HG03442 (cell line): ENCODE data around the gene FGF2.
"Not testable (repeated sequence)": the region's sequence is repeated elsewhere in the genome, so short reads cannot be mapped to it uniquely, and the experiment has no call there.

Source experiments
- ATAC-seq: cut with Tn5 transposase; IDR thresholded peaks from one replicate; pipeline ENCODE4 v1.9.1; 2021; ENCODE audit warnings: mild to moderate bottlenecking, moderate library complexity; ENCODE audit not compliant: unreplicated experiment

The FGF2 gene

GRCh38 chr4:122812823-122813222 lies 13.8 kb upstream of the FGF2 start:
- not testable (repeated sequence) for ATAC-seq

- ATAC-seq, result peak; percentile 100
These were observed 12.2 kb upstream of the FGF2 start for GRCh38 chr4:122814426-122814825.

GRCh38 chr4:122815248-122815647 lies 11.4 kb upstream of the FGF2 start:
- no peak for ATAC-seq

GRCh38 chr4:122816476-122816875 lies 10.2 kb upstream of the FGF2 start:
- ATAC-seq, result no peak

GRCh38 chr4:122819708-122820449 lies 6.8 kb upstream of the FGF2 start:
- ATAC-seq, result no peak

- no peak for ATAC-seq
These were observed 5.5 kb upstream of the FGF2 start for GRCh38 chr4:122821092-122821491.

- no peak for ATAC-seq
These were observed 4.2 kb upstream of the FGF2 start for GRCh38 chr4:122822466-122822865.

GRCh38 chr4:122823476-122823875 lies 3.2 kb upstream of the FGF2 start:
- no peak for ATAC-seq

- ATAC-seq, result no peak
These were observed 2.0 kb upstream of the FGF2 start for GRCh38 chr4:122824616-122825015.

- ATAC-seq, result no peak
These were observed 528 bp upstream of the FGF2 start for GRCh38 chr4:122826079-122826527.

- peak; percentile 33 for ATAC-seq
These were observed 737 bp downstream of the FGF2 start for GRCh38 chr4:122827258-122827878.

GRCh38 chr4:122827879-122828601 lies 1.4 kb downstream of the FGF2 start:
- peak; percentile 88 for ATAC-seq

- ATAC-seq, result no peak
These were observed 3.9 kb downstream of the FGF2 start for GRCh38 chr4:122830426-122831095.

GRCh38 chr4:122831515-122832196 lies 5.0 kb downstream of the FGF2 start:
- ATAC-seq, result no peak

- no peak for ATAC-seq
These were observed 6.1 kb downstream of the FGF2 start for GRCh38 chr4:122832732-122833131.

GRCh38 chr4:122833999-122834398 lies 7.4 kb downstream of the FGF2 start:
- no peak for ATAC-seq

GRCh38 chr4:122836941-122837340 lies 10.3 kb downstream of the FGF2 start:
- no peak for ATAC-seq

- ATAC-seq, result no peak
These were observed 11.4 kb downstream of the FGF2 start for GRCh38 chr4:122838034-122838433.

GRCh38 chr4:122842392-122842791 lies 15.8 kb downstream of the FGF2 start:
- no peak for ATAC-seq

GRCh38 chr4:122842984-122843531 lies 16.4 kb downstream of the FGF2 start:
- no peak for ATAC-seq
